ENCODE data around the gene KRT20.

The KRT20 gene

DNA sequence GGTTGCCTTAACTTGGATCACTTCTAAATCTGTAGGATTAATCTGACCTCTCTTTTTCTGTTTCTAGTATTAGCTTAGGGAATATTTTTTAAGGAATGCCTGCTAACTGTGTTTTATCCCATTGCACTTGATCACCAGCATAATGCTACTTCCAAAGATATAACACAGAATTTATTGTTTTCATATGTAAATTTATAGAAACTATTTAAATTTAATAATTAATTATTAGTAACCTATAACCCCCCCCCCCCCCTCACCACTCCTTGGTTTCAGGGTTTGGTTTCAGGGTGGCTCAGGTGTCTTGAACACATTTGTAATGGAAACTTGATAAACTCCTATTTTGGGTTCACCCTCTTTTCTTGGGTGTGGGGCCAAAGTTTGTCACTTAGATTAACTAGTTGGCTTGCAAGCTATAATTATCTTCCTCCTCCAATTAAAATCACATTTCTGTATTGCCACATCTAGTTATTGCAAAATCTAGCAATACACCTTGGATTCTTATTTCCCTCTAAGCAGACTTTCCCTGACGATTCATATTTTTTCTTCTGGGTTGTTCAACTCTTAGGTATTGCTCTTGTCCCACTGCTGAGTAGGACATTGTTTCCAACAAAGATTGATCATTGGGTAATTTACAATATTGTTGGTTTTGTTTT is 36.3 kb downstream of the KRT20 start:
- in situ Hi-C loops (cut with MboI; ENCODE audit: low sequenced_read_pairs, unreplicated experiment): no loop called here

DNA sequence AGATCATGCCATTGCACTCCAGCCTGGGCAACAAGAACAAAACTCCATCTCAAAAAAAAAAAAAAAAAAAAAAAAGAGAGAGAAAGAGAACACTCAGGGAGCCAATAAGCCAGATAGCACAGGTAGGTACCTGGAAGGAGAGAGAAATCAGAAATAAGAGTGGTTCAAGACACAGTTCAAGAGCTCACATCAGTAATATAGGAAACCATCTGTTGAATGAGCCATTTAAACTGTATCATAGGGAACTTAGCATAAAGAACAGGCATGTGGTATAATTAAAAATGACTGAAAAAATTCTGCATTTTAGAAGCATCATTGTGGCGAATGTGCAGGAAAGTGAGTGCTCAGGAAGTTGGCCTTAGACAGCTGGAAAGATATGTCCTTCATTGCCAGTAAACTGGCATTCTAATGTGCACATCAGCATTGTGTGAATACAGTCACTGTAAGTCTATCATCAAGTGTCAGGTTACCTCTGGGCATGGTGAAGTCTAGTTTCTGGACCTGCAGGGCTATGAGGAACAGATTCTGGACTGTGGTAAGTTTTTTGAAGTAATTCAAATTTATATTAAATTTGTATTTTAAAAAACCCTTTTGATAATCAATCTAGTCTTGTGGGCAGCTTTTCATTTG is 38.4 kb downstream of the KRT20 start:
- no peak for DNase-seq (ENCODE audit: low spot score)
- TF ChIP-seq, protein P1, sequence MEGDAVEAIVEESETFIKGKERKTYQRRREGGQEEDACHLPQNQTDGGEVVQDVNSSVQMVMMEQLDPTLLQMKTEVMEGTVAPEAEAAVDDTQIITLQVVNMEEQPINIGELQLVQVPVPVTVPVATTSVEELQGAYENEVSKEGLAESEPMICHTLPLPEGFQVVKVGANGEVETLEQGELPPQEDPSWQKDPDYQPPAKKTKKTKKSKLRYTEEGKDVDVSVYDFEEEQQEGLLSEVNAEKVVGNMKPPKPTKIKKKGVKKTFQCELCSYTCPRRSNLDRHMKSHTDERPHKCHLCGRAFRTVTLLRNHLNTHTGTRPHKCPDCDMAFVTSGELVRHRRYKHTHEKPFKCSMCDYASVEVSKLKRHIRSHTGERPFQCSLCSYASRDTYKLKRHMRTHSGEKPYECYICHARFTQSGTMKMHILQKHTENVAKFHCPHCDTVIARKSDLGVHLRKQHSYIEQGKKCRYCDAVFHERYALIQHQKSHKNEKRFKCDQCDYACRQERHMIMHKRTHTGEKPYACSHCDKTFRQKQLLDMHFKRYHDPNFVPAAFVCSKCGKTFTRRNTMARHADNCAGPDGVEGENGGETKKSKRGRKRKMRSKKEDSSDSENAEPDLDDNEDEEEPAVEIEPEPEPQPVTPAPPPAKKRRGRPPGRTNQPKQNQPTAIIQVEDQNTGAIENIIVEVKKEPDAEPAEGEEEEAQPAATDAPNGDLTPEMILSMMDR (IDR thresholded peaks at IDR 0.05; ENCODE audit: borderline replicate concordance, control extremely low read depth, extremely low read depth, insufficient read depth, missing control alignments): no peak
- in situ Hi-C loops (cut with MboI; ENCODE audit: low sequenced_read_pairs, unreplicated experiment): no loop called here

More for the DNA sequence above, 36.3 kb downstream of the KRT20 start:
- no peak for DNase-seq (ENCODE audit: low spot score)
- TF ChIP-seq, protein P1 (IDR thresholded peaks at IDR 0.05; ENCODE audit: borderline replicate concordance, control extremely low read depth, extremely low read depth, insufficient read depth, missing control alignments): no peak

DNA sequence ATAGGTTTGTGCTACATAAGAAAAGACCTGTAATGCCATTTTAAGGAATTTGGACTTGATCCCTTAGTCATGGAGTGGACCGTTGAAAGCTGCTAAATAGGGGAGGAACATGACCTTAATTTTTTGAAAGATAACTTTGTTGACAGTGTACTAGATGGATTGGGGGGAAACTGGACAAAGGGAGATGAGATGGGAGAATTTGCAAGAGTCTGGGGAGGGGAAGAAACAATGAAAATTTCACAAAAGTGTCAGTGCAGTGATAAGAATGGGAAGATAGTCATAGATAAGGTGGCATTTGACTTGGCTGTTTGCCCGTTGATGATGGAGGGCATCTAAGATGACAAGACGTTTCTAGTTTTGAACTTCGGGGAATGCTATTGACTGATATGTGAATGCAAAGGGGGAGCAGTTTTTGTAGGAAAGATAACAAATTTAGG is 40.4 kb downstream of the KRT20 start:
- TF ChIP-seq, protein P1 (IDR thresholded peaks at IDR 0.05; ENCODE audit: borderline replicate concordance, control extremely low read depth, extremely low read depth, insufficient read depth, missing control alignments): no peak
- in situ Hi-C loops (cut with MboI; ENCODE audit: low sequenced_read_pairs, unreplicated experiment): no loop called here

DNA sequence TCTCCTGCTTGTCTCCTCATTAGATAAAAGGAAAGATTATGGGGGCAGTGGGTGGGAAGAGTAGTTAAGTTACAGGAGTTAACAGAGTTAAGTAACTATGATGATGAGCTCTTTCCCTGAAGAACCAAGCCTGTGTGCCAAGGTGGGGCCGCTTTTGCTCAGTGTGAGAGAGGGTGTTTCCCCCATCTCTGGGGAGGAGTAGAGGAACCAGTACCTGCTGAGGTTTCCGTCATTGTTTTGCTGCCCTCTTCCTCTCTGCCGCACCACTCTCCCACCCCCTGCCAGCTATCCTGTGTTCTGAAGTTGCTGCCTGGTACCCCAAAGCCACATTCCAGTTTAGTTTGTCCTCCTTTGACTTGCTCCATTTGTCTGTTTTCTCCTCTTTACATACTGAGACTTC is 41.8 kb downstream of the KRT20 start:
- DNase-seq (ENCODE audit: low spot score): no peak
- TF ChIP-seq, protein P1 (IDR thresholded peaks at IDR 0.05; ENCODE audit: borderline replicate concordance, control extremely low read depth, extremely low read depth, insufficient read depth, missing control alignments): no peak
- in situ Hi-C loops (cut with MboI; ENCODE audit: low sequenced_read_pairs, unreplicated experiment): no loop called here

More for the DNA sequence above, 40.4 kb downstream of the KRT20 start:
- DNase-seq (ENCODE audit: low spot score): no peak

DNA sequence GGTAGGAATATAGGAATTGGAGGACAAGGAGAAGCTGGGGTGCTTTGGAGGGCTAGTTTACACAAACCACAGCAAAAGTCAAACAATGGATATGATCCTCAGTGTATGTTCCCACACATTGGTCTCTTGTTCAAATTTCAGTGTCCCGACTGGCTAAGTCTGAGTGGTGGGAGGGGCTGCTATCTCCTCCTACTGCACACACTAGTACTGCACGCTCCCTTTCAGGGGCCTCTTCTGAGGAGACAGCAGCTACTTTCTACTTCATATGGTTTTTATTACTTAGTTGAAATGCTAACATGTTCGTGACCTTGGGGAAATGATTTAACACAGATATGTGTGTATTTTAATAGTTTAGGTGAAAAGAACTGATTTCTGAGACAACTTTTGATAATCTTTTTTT is 43.8 kb downstream of the KRT20 start:
- DNase-seq (ENCODE audit: low spot score): no peak
- in situ Hi-C loops (cut with MboI; ENCODE audit: low sequenced_read_pairs, unreplicated experiment): no loop called here
- TF ChIP-seq, protein P1 (IDR thresholded peaks at IDR 0.05; ENCODE audit: borderline replicate concordance, control extremely low read depth, extremely low read depth, insufficient read depth, missing control alignments): no peak

DNA sequence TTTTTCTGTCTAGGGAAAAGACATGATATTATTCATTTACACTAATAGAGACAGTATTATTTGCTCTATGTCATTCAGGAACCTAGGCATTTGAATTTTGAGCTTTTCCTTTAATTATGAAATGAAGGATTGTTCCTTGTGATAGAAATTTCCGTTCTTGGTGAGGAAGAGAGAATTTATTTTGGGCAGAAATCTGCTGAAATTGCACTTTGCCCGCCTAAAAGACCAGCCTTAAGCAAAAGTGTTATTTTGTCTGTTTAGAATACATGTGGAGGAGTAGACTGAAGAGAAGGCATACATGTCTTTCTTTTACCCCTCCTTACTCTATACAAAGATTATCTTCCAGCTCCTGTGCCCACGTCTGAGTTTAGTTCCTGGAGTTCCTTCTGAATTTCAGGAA is 45.8 kb downstream of the KRT20 start:
- TF ChIP-seq, protein P1 (IDR thresholded peaks at IDR 0.05; ENCODE audit: borderline replicate concordance, control extremely low read depth, extremely low read depth, insufficient read depth, missing control alignments): no peak
- no peak for DNase-seq (ENCODE audit: low spot score)
- in situ Hi-C loops (cut with MboI; ENCODE audit: low sequenced_read_pairs, unreplicated experiment): no loop called here
